GM18517 (cell line): Measurements from ENCODE around the gene RASA4B.
A peak's percentile ranks its signal among the peaks of the same experiment; 100 is the strongest.
"Not testable (repeated sequence)": the region's sequence is repeated elsewhere in the genome, so short reads cannot be mapped to it uniquely, and the experiment has no call there.

Experiments
- ATAC-seq: cut with Tn5 transposase; IDR thresholded peaks from one replicate; pipeline ENCODE4 v1.9.1; 2021; ENCODE audit warnings: mild to moderate bottlenecking, moderate library complexity; ENCODE audit not compliant: unreplicated experiment

The RASA4B gene

GRCh38 chr7:102474736-102475435 is 42.7 kb downstream of the RASA4B start:
- not testable (repeated sequence) for ATAC-seq

GRCh38 chr7:102474116-102474515 is 43.5 kb downstream of the RASA4B start:
- ATAC-seq, result not testable (repeated sequence)

- ATAC-seq, result no peak
Observed at GRCh38 chr7:102473271-102473991, 44.1 kb downstream of the RASA4B start.

GRCh38 chr7:102472126-102473041 is 45.2 kb downstream of the RASA4B start:
- ATAC-seq, result no peak

- no peak for ATAC-seq
Observed at GRCh38 chr7:102471791-102472125, 45.8 kb downstream of the RASA4B start.

GRCh38 chr7:102469972-102470825 is 47.4 kb downstream of the RASA4B start:
- ATAC-seq, result no peak

GRCh38 chr7:102469351-102469971 is 48.1 kb downstream of the RASA4B start:
- ATAC-seq, result no peak

GRCh38 chr7:102468478-102469350 is 48.9 kb downstream of the RASA4B start:
- ATAC-seq, result no peak

GRCh38 chr7:102467581-102468477 is 49.7 kb downstream of the RASA4B start:
- ATAC-seq, result no peak

GRCh38 chr7:102466097-102466496 is 51.5 kb downstream of the RASA4B start:
- no peak for ATAC-seq

GRCh38 chr7:102464577-102465280 is 52.8 kb downstream of the RASA4B start, which contains the start of the genes ALKBH4 and LRWD1:
Gene ALKBH4, minus strand, starts transcription at chr7:102464863. Its CDS starts 27 bp downstream, at chr7:102464836.
Gene LRWD1, plus strand, starts transcription at chr7:102464984. Its CDS starts 97 bp downstream, at chr7:102465081.
- peak; percentile 85 for ATAC-seq

- no peak for ATAC-seq
Observed at GRCh38 chr7:102463841-102464576, 53.6 kb downstream of the RASA4B start.

GRCh38 chr7:102460467-102460866 is 57.1 kb downstream of the RASA4B start:
- no peak for ATAC-seq

GRCh38 chr7:102459221-102459844 is 58.2 kb downstream of the RASA4B start:
- ATAC-seq, result no peak

- ATAC-seq, result no peak
Observed at GRCh38 chr7:102457352-102457924, 60.1 kb downstream of the RASA4B start.

- ATAC-seq, result no peak
Observed at GRCh38 chr7:102456327-102456726, 61.2 kb downstream of the RASA4B start.
